Stimulated activated CD4-positive, alpha-beta T cell treated with anti-CD3 and anti-CD28 coated beads, Interleukin-4, amount 100 ng/mL, for 1 hour (primary cell): ENCODE measurements around the gene MMP25.

Source experiments
- DNase-seq: peaks from one replicate; pipeline ENCODE4 v3.0.0-alpha.2; 2020

MMP25 gene

DNA sequence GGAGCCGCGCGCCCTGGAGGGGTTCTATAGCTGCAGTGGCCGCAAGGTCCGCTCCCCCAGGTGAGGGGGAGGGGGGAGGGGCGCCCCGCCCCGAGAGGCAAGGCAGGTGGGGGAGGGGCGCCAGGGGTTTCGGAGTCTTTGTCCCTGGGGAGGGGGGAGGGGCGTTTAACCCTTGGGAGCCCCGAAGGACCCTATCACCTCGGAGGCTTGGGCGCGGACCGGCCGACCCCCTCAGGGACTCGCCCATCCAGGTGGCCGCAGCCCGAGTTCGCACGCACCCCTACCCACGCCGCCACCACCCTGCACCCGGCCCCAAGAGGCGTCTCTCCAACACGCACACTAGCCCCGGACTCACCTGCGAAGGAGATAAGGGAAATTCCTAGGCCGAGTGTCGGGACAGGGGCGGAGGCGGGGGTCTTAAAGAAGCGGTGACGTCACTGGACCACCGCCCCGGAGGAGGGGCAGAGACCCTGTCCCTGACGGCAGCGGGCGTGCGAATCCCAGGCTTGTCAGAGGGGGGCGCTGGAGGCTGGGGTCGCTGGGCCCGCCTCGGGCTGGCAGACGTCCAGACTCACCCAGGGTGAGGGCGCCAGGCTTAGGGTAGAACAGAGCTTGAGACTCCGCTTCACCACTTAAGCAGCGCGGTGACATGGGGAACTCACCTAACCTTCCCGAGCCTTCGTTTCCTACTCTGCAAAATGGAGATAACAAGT, 28.4 kb upstream of the MMP25 start, which contains the start of gene CLDN6:
TSS of gene CLDN6 (minus strand) at position 390 of the 713 bp plus-strand sequence. CDS start 2,162 bp downstream, outside the sequence.
- peak; percentile 39 for DNase-seq

DNA sequence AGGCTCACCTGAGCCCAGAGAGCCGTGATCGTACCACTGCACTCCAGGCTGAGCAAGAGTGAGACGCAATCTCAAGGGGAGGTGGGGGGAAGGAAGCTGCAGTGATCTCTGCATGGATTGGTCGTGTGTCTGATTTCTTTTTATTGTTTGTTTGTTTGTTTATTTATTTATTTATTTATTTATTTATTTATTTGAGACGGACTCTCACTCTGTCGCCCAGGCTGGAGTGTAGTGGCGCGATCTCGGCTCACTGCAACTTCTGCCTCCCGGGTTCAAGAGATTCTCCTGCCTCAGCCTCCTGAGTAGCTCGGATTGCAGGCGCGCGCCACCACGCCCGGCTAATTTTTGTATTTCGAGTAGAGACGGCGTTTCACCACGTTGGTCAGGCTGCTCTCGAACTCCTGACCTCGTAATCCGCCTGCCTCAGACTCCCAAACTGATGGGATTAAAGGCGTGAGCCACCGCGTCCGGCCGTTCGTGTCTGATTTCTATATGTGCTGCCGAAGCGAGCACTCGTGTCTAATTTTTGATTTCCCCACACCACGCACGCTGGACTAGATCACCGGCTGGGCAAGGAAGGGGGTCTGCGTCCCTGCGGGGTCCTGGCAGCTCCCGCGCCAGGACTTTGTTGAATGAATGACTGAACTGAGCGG, 26.6 kb upstream of the MMP25 start:
- DNase-seq, result no peak

DNA sequence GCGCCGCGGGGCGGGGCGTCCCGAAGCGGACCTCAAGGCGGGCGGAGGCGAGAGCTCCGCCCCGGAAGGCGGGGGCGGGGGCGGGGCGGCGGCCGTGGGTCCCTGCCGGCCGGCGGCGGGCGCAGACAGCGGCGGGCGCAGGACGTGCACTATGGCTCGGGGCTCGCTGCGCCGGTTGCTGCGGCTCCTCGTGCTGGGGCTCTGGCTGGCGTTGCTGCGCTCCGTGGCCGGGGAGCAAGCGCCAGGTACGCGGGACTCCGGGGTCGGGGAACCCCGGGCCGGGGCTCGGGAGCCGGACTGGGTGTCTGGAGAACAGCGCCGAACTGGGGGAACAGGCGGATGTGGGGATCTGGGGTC, 26.1 kb upstream of the MMP25 start, which contains the start of gene TNFRSF12A:
TSS of gene TNFRSF12A (plus strand) at position 122 of the 357 bp plus-strand sequence. CDS start at position 152, 30 bp downstream.
- peak; percentile 61 for DNase-seq

DNA sequence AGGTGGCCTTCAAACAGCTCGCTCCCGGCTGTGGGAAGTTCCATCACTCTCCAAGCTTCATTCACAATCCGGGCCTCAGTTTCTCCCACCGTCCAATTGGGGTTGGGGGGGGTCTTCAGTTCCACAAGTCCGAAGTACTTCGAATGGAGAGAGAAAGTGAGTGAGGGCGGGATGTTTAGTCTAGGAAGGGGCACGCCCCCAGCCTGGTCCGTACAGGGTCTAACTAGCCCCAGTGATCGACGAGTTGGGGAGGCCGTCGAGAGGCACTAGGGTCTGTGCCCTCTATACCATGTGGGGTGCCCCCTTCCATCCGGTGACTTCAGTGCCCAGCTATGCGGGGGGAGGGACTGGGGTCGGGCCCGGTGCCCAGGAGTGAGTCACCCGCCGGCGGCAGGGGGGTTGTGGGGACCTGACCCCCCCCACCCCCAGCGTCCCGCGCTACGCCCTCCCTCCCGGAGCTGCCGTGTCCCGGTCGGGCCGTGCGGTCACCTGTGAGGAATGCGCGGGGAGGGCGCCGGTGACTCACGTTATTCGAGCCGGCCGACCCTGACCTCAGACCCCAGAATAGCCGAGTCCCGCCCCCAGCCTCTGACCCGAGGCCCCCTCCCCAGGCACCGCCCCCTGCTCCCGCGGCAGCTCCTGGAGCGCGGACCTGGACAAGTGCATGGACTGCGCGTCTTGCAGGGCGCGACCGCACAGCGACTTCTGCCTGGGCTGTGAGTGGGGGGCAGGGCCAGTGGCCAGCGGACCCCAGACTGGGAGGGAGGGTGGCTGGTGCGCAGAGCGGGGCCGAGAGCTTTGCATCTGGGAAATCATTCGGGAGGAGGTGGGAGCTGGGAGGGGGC, 25.5 kb upstream of the MMP25 start:
- DNase-seq, result peak; percentile 59

DNA sequence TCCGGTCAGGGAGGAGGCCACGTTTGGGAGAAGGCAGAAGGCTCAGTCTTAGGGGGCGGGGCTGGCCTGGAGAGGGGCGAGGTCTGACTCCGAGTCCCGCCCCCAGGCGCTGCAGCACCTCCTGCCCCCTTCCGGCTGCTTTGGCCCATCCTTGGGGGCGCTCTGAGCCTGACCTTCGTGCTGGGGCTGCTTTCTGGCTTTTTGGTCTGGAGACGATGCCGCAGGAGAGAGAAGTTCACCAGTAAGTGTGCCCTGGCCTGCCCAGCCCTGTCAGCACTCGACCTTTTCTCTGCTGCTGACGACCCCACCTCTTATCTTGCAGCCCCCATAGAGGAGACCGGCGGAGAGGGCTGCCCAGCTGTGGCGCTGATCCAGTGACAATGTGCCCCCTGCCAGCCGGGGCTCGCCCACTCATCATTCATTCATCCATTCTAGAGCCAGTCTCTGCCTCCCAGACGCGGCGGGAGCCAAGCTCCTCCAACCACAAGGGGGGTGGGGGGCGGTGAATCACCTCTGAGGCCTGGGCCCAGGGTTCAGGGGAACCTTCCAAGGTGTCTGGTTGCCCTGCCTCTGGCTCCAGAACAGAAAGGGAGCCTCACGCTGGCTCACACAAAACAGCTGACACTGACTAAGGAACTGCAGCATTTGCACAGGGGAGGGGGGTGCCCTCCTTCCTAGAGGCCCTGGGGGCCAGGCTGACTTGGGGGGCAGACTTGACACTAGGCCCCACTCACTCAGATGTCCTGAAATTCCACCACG, 24.7 kb upstream of the MMP25 start:
- DNase-seq, result peak; percentile 84

DNA sequence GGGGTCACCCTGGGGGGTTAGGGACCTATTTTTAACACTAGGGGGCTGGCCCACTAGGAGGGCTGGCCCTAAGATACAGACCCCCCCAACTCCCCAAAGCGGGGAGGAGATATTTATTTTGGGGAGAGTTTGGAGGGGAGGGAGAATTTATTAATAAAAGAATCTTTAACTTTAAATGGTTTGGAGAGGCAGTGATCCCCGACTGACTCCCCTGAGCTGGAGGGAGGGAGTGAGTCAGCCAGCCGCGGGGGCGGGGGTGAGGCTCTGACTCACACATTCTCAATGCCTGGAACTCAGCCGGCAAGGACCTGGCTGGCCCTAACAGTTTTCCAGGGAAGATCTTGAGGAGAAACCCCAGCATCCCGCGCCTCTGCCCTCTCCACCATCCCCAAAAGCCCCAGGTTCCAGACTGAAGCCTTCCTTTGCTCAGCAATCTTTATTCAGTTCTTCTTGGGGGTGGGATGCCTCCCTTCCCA, 24.1 kb upstream of the MMP25 start:
- DNase-seq, result peak; percentile 94

DNA sequence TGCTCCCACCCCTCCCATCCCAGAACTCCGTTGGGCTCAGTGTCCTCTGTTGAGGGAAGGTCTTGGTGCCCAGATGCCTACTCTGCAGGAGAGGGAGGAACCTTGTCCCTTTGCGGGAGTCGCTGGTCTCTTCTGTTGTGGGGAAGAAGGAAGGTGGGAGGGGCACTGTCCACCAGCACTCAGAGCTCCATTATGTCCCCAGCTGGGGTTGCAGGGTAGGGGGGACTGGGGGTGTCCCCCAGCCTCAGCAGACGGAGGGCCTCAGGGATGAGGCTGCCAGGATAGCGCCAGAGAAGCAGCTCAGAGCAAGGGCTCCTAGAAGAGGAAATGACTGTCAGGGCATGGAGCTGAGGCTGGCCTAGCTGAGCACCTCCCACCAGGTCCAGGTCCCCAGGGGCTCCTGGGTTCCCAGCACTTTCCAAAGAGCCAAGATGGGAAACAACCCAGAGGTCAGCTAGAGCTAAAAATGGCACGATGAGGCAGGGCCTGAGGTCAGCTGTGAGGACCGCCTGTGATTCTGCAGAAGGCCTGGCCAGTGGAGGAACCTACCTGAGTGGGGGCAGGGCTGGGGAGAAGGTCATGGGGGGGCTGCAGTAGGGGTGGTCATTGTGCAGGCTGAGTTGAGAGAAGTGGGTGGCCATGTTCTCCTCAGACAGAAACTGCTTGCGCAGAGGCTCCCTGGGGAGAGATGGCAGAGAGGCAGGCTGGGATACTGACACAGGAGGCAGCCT, 23.5 kb upstream of the MMP25 start:
- DNase-seq, result no peak

DNA sequence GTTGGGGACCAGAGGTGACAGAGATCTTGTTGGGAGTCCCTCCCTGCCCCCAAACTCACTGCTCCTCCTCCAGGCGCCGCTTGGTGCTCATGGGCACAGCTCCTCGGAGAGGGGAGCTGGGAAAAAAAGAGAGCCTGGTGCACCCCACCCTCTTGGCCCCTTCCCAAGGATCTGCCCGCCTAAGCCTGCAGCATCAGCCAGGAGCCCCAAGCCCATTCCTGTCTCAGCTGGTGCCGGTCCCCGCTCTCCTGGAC, 23.0 kb upstream of the MMP25 start:
- no peak for DNase-seq

DNA sequence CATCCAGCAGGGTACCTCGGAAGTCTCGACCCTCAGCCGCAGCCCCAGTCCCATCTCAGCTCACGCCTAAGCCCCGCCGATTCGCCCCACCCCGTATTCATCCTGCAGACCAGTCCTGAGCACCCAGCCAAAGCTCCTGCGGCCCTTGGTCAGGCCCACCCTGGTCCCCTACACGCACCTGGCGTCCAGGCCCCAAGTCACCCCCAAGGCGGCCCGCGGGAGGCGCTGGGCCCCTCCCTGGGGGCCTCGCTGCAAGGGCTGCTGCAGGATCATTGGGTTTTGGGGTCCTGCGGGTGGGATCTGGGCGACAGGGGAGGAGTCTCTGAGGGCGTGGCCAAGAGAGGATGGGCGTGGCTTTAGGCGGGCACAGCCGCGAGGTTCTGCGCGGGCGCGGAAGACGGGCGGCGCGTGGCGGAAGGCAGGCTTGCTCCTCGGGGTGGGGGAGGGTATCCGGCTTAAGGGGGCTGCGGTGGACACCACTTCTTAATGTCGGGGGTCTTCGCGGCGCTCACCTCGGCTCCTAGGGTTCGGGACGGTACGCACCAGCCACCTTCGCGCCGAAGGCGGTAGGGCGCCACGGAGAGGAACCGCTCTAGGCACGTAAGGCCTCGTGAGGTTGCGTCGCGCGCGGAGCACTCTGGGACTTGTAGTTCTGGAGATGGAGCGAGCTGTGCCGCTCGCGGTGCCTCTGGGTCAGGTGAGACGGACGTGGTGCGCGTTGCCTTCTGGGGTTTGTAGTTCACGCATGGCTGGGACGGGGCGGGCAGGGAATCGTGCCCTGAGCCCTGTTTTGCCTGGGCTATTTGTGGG, 22.5 kb upstream of the MMP25 start, which contains the start of the genes HCFC1R1 and THOC6:
TSS of gene HCFC1R1 (minus strand) at position 274 of the 810 bp plus-strand sequence. CDS start at position 273, 1 bp downstream.
TSS of gene THOC6 (plus strand) at position 367 of the 810 bp plus-strand sequence. CDS start at position 659, 292 bp downstream.
- peak; percentile 96 for DNase-seq

DNA sequence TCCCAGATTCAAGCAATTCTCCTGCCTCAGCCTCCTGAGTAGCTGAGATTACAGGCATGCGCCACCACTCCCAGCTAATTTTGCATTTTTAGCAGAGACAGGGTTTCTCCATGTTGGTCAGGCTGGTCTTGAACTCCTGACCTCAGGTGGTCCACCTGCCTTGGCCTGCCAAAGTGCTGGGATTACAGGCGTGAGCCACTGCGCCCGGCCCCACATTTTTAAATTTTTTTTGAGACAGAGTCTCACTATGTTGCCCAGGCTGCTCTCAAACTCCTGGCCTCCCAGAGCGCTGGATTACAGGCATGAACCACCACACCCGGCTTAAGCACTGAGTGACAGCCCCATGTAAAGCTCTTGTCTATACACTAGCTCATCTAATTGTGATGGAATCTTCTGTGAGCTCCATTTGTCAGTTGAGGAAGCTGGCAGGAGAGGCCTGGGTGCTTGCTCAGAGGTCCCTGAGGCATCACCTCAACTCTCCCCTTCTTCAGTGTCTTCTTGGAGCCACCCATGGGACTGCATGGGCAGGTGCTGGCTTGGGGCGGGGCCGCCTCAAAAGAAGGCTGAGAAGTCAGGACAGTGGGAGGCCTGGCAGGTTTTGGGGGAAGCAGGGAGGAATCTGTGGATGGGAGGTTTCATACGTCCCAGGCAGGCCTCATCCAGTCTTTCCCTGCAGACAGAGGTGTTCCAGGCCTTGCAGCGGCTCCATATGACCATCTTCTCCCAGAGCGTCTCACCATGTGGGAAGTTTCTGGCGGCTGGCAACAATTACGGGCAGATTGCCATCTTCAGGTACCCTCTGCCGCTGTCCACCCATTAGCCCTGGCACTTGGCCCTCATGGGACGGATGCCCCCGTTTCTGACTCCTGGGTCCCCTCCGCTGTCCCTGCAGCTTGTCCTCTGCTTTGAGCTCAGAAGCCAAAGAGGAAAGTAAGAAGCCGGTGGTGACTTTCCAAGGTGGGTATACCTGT, 21.0 kb upstream of the MMP25 start:
- no peak for DNase-seq

DNA sequence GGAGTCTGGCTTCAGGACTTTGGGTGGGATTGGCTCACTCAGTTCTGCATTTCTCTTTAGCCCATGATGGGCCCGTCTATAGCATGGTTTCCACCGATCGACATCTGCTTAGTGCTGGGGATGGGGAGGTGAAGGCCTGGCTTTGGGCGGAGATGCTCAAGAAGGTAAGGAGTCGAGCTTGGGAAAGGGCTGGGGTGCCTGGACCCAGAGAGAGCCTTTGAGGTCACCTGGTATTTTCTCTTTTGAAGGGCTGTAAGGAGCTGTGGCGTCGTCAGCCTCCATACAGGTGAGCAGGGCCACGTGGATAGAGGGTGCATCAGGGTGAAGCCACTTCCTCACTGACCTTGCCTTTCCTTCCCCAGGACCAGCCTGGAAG, 20.4 kb upstream of the MMP25 start:
- no peak for DNase-seq

DNA sequence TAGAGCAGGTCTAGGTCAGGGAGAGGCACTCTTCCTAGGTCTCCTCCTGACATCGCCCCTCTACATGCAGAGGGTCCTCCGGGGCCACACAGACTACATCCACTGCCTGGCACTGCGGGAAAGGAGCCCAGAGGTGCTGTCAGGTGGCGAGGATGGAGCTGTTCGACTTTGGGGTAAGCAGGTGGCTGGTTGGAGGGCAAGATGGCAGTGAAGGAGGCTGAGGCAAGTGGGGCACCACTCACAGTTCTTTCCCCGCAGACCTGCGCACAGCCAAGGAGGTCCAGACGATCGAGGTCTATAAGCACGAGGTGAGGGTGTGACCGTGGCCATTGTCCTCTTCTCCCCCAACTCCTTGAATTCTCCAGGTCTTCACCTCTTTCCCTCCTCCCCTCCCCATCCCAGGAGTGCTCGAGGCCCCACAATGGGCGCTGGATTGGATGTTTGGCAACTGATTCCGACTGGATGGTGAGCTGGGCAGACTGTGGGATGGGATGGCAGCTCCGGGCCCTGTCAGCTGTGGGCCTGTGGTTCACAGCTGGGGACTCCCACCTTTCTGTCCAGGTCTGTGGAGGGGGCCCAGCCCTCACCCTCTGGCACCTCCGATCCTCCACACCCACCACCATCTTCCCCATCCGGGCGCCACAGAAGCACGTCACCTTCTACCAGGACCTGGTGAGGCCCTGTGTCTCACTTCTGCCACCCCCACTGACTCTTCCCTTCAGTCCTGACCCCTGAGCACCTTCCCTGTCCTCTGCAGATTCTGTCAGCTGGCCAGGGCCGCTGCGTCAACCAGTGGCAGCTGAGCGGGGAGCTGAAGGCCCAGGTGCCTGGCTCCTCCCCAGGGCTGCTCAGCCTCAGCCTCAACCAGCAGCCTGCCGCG, 19.5 kb upstream of the MMP25 start:
- no peak for DNase-seq

DNA sequence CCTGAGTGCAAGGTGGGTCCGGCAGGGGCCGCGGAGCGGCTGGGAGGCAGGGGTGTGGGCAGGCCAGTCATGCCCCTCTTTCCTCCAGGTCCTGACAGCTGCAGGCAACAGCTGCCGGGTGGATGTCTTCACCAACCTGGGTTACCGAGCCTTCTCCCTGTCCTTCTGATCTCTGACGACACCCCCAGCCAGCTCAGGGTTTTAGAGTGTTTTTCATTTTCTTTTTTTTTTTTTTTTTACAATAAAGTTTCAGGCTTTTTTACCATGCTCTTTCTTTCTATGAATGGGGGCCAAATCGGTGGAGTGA, 18.9 kb upstream of the MMP25 start:
- no peak for DNase-seq

DNA sequence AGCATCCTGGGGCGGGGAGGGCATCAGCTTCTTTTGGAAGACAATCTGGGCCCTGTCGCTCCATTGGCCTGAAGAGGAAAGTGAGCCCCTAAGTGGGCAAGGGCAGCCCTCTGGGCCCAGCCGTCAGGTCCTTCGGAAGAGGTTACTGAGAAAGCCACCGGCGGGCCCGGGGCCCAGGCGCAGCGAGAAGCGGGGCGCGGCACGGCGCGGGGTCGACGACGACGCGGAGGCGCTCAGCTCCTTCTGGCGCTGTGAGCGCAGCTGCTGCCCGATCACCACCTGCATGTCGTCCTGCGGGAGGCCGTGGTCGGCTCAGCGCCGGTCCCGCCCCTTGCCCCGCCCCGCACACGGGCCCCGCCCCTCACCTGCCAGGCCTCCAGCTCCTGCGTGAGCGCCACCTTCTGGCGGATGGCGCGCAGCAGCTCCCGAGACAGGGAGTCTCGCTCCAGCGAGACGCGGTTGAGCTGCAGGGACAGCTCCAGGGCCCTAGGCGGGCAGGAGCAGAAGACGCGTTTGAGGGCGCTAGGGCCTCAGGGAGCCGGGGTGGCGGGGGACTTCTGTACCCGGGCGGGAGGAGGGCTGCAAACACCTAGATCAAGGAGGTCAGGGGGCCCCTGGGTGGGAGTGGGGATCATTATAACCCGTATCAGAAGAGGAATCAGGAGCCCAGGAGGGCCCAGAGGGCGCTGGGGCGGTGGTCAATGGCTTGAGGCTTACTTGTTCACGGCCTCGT, 18.2 kb upstream of the MMP25 start:
- peak; percentile 90 for DNase-seq

DNA sequence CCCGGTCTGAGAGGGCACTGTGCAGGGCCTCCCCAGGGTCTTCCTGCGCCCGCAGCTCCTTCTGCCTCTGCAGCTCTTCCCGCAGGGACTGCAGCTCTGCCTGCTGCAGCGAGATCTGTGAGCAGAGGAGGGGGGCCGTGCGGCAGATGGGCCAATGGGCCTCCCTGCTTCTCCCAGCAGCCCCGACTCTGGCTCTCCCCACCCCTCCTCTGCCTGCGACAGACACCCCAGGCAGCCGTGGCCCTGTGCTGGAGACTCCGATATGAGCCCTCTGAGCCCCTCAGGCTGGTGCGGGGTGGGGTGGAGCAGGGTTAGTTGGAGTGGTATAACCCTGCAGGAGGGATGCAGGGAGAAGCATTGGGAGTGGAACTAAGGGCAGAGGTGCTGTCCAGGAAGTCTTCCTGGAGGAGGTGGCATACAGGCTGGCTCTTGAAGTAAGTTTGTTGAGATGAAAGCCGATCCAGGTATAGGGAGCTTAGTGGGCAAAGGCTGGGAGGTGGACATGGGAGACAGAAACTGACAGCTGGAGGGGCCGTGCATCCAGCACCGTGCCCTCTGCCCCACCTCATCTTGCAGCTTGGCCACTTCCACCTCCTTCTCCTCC, 17.5 kb upstream of the MMP25 start:
- no peak for DNase-seq

DNA sequence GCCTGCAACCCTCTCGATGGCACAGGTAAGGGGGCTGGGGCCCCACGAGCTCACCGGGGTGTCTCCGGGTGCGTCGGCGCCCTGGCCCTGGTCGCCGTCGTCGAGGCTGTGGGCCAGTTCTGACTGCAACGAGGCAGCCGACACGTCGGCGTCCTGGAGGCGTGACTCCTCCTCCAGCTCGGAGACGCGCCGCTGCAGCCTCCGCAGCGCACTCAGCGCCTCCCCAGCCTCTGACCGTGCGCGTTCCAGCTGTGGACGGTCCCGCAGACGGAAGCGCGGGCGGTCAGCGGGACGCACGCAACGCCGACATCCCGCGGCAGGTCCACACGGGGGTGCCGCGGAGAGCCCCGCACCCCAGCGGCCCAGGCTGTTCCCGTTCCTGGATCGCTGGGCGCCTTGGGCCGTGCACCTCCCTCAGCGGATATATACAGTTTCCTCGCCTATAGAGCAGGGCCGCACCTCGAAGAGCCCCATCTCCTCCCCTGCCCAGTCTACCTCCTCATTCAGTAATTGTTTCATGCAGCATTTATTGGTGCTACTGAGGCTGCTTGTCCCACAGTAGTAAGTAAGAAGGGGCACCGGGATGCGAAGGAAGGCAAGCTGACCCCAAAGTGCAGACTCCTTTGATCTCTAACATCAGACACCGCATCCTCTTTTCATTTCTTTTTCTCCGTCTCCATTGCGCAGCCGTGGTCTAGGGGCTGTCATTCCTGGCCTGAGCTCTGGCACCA, 16.7 kb upstream of the MMP25 start:
- peak; percentile 57 for DNase-seq
